Mesenchymal stem cell (in vitro differentiated cells and primary cell): Measurements from ENCODE around the gene SRGAP3.

ENCODE experiments used
- DNase-seq: peaks from one replicate; pipeline ENCODE4 v3.0.0-alpha.2; 2013
- H2AFZ ChIP-seq: one replicate; pipeline ENCODE4 v1.6.1; 2013; ENCODE audit warnings: low read depth, mild to moderate bottlenecking, control low read depth, inconsistent platforms, low read length, moderate library complexity
- H2AK5ac ChIP-seq: 2 replicates; pipeline ENCODE4 v1.6.1; 2013; ENCODE audit warnings: low read length, moderate library complexity, mild to moderate bottlenecking, inconsistent platforms; ENCODE audit not compliant: severe bottlenecking
- H2BK120ac ChIP-seq: one replicate; pipeline ENCODE4 v1.6.1; 2013; ENCODE audit warnings: low read depth, mild to moderate bottlenecking, inconsistent platforms, low read length, moderate library complexity
- H2BK12ac ChIP-seq, 2 experiments: one replicate each; pipeline ENCODE4 v1.6.1; 2013; ENCODE audit warnings: inconsistent platforms in 2 of 2, low read length in 2 of 2, mild to moderate bottlenecking in 2 of 2, moderate library complexity in 2 of 2, control low read depth in 1 of 2
- H2BK15ac ChIP-seq: one replicate; pipeline ENCODE4 v1.6.1; 2013; ENCODE audit warnings: mild to moderate bottlenecking, low read depth, inconsistent platforms; ENCODE audit not compliant: poor library complexity, severe bottlenecking
- H2BK5ac ChIP-seq: 2 replicates; pipeline ENCODE4 v1.6.1; 2013; ENCODE audit warnings: low read depth, mild to moderate bottlenecking, low read length, control low read depth, inconsistent platforms; ENCODE audit not compliant: poor library complexity, severe bottlenecking
- H3K14ac ChIP-seq, 2 experiments: one replicate each; pipeline ENCODE4 v1.6.1; 2013; ENCODE audit warnings: inconsistent platforms in 2 of 2, low read length in 2 of 2, control low read depth in 1 of 2, mild to moderate bottlenecking in 1 of 2, moderate library complexity in 1 of 2
- H3K18ac ChIP-seq, 2 experiments: one replicate each; pipeline ENCODE4 v1.6.1; 2013; ENCODE audit warnings: inconsistent platforms in 2 of 2, low read length in 2 of 2, control low read depth in 1 of 2, low read depth in 1 of 2, mild to moderate bottlenecking in 1 of 2
- H3K23ac ChIP-seq, 2 experiments: one replicate each; pipeline ENCODE4 v1.6.1; 2013; ENCODE audit warnings: inconsistent platforms in 2 of 2, low read length in 2 of 2, mild to moderate bottlenecking in 2 of 2, moderate library complexity in 2 of 2, control low read depth in 1 of 2
- H3K27ac ChIP-seq: 2 replicates; pipeline ENCODE4 v1.5.1; 2013; ENCODE audit warnings: mild to moderate bottlenecking, moderate library complexity, low read length, control low read depth, inconsistent platforms; ENCODE audit not compliant: poor library complexity, severe bottlenecking
- H3K27me3 ChIP-seq, 2 experiments: 2 replicates each; pipeline versions ENCODE4 v1.6.1 to v1.7.0; 2013; ENCODE audit warnings: low read length in 2 of 2, mild to moderate bottlenecking in 2 of 2, moderate library complexity in 2 of 2, control low read depth in 1 of 2, inconsistent platforms in 1 of 2; ENCODE audit not compliant: control insufficient read depth in 1 of 2, insufficient read depth in 1 of 2
- H3K36me3 ChIP-seq, 2 experiments: 2 replicates each; pipeline versions ENCODE4 v1.6.1 to v1.7.0; 2013; ENCODE audit warnings: low read length in 2 of 2, control low read depth in 1 of 2, inconsistent platforms in 1 of 2, low read depth in 1 of 2, mild to moderate bottlenecking in 1 of 2; ENCODE audit not compliant: insufficient read depth in 2 of 2, control insufficient read depth in 1 of 2
- H3K4ac ChIP-seq, 2 experiments: one replicate each; pipeline ENCODE4 v1.6.1; 2013; ENCODE audit warnings: inconsistent platforms in 2 of 2, low read length in 2 of 2, mild to moderate bottlenecking in 2 of 2, moderate library complexity in 2 of 2, control low read depth in 1 of 2, low read depth in 1 of 2
- H3K4me1 ChIP-seq: 2 replicates; pipeline ENCODE4 v1.6.1; 2013; ENCODE audit warnings: low read depth, low read length, control low read depth; ENCODE audit not compliant: control insufficient read depth, insufficient read depth
- H3K4me2 ChIP-seq: 2 replicates; pipeline ENCODE4 v1.6.1; 2013; ENCODE audit warnings: low read length, mild to moderate bottlenecking, inconsistent platforms; ENCODE audit not compliant: poor library complexity, severe bottlenecking
- H3K4me3 ChIP-seq, 2 experiments: 2 replicates each; pipeline versions ENCODE4 v1.5.1 to v1.7.0; 2013; ENCODE audit warnings: low read length in 2 of 2, mild to moderate bottlenecking in 2 of 2, control low read depth in 1 of 2, low read depth in 1 of 2; ENCODE audit not compliant: insufficient read depth in 1 of 2
- H3K79me1 ChIP-seq: replicated peaks from 2 replicates; pipeline ENCODE4 v1.6.1; 2013; ENCODE audit warnings: mild to moderate bottlenecking, control low read depth, low read length, inconsistent platforms; ENCODE audit not compliant: poor library complexity, severe bottlenecking
- H3K9ac ChIP-seq: 2 replicates; pipeline ENCODE4 v1.7.0; 2013; ENCODE audit warnings: mild to moderate bottlenecking, low read length, moderate library complexity
- H3K9me3 ChIP-seq: 2 replicates; pipeline ENCODE4 v1.7.0; 2013; ENCODE audit warnings: mild to moderate bottlenecking, low read length; ENCODE audit not compliant: control insufficient read depth
- H4K8ac ChIP-seq: one replicate; pipeline ENCODE4 v1.6.1; 2013; ENCODE audit warnings: inconsistent platforms, mild to moderate bottlenecking, low read length, moderate library complexity
- H4K91ac ChIP-seq: one replicate; pipeline ENCODE4 v1.6.1; 2013; ENCODE audit warnings: mild to moderate bottlenecking, low read length, inconsistent platforms
- WGBS: methylation state at CpG from one replicate; pipeline ENCODE4 v1.1.7; 2013; ENCODE audit warnings: mixed read lengths; 5-methylcytosine and 5-hydroxymethylcytosine counted together

SRGAP3 gene

DNA sequence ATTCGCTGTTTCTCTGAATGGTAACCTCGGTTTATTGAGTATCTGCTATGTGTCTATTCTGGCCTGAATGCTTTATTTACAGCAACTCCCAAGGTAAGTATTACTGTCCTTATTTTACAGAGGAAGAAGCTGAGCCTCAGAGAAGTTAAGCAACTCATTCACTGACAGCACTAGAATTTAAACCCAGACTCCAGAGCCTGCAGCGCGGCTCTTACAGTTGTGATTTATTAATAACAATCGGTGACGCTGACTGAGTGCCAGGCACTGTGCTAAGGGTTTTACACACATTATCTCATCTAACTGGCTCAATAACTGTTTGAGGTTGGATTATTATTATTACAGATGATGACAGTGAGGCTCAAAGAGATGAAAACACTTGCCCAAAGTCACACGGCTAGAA is 19.6 kb downstream of the SRGAP3 start:
- no peak overlapping the region for H3K14ac ChIP-seq
- no peak overlapping the region for H2BK15ac ChIP-seq
- H3K27me3 ChIP-seq: peaks cover 0 to 21% of the 10 kb centered on the region in 2 experiments
- no peak overlapping the region for H2BK5ac ChIP-seq
- no peaks in the 10 kb centered on the region for H3K79me1 ChIP-seq
- no peak overlapping the region for H2AK5ac ChIP-seq
- H3K18ac ChIP-seq: no peak overlapping the region
- peak overlapping the region; percentile 17 for H3K9ac ChIP-seq
- no peaks in the 10 kb centered on the region for H3K4me1 ChIP-seq
- H2BK12ac ChIP-seq: no peak overlapping the region
- no peaks in the 10 kb centered on the region for H3K36me3 ChIP-seq
- H4K8ac ChIP-seq: no peak overlapping the region
- 79% methylated on average over 3 of the region's 7 CpGs for WGBS
- H3K9me3 ChIP-seq: no peaks in the 10 kb centered on the region
- no peak overlapping the region for H4K91ac ChIP-seq
- DNase-seq: no peak
- no peak overlapping the region for H3K4me3 ChIP-seq
- H3K23ac ChIP-seq: no peak overlapping the region
- no peak overlapping the region for H2AFZ ChIP-seq
- H3K4ac ChIP-seq: no peak overlapping the region
- no peak overlapping the region for H2BK120ac ChIP-seq
- no peak overlapping the region for H3K27ac ChIP-seq
- H3K4me2 ChIP-seq: no peak overlapping the region

DNA sequence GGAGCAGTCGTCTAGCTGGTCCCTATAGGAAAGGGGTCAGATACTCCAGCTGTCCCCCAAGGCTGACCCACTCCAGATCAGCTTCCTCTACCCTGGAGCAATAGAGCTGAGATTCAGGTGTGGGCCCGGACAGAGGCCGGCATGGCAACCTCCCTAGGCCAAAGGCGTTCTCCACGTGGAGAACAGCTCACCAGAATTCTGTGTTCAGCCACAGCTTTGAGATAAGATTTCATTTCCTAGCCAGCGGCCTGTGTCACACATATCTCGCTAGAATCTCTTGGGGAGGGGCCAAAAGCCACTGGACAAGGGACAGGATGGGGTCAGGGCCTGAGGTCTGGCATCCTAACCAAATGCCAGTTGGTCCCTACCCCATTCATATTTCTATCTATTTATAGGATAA is 20.1 kb downstream of the SRGAP3 start:
- Histone ChIP-seq H3K79me1 (no peaks in the 10 kb centered on the region), H3K9ac (no peak overlapping the region), H3K4ac (no peak overlapping the region), H2BK120ac (no peak overlapping the region), H3K4me1 (no peaks in the 10 kb centered on the region), H3K9me3 (no peaks in the 10 kb centered on the region), H3K14ac (no peak overlapping the region), H2AFZ (no peak overlapping the region), H2BK5ac (no peak overlapping the region), H3K23ac (no peak overlapping the region), H2AK5ac (no peak overlapping the region), H3K18ac (no peak overlapping the region), H3K4me3 (no peak overlapping the region), H4K8ac (no peak overlapping the region), H2BK15ac (no peak overlapping the region), H3K27me3 (peaks cover 0 to 20% of the 10 kb centered on the region in 2 experiments), H3K4me2 (no peak overlapping the region), H3K27ac (no peak overlapping the region), H3K36me3 (no peaks in the 10 kb centered on the region), H2BK12ac (no peak overlapping the region), H4K91ac (no peak overlapping the region)
- WGBS: 66% methylated on average over 7 of the region's 7 CpGs
- no peak for DNase-seq

DNA sequence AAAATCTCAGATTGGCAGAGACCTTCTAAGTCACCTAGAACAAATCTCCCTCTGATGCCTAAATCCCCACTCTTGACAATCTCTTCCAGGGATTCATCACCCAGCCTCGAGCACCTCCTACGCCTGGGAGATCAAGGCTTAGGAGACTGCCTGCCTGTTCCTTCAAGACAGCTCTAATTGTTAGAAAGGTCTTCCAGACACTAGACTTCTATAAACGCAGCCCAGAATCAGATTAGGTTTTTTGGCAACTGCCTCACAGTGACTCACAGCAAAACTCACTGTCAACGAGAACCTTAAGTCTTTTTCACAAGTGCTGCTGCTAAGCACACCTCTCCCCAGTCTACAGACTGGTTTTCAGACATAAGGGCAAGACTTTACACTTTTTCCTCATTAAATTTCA is 23.1 kb downstream of the SRGAP3 start:
- H3K36me3 ChIP-seq: no peaks in the 10 kb centered on the region
- H3K9ac ChIP-seq: no peak overlapping the region
- no peak overlapping the region for H3K27ac ChIP-seq
- no peaks in the 10 kb centered on the region for H3K79me1 ChIP-seq
- no peak overlapping the region for H2BK12ac ChIP-seq
- no peak overlapping the region for H3K18ac ChIP-seq
- no peak overlapping the region for H3K14ac ChIP-seq
- H3K4me3 ChIP-seq: peak overlapping the region in 1 of 2 experiments; percentile 7
- no peak overlapping the region for H2BK120ac ChIP-seq
- H3K4me1 ChIP-seq: no peaks in the 10 kb centered on the region
- no peak overlapping the region for H3K4ac ChIP-seq
- peaks cover 0 to 15% of the 10 kb centered on the region in 2 experiments for H3K27me3 ChIP-seq
- H4K8ac ChIP-seq: no peak overlapping the region
- no peak overlapping the region for H3K23ac ChIP-seq
- no peak overlapping the region for H2AK5ac ChIP-seq
- 27% methylated on average over 4 of the region's 4 CpGs for WGBS
- H2AFZ ChIP-seq: no peak overlapping the region
- no peak overlapping the region for H4K91ac ChIP-seq
- H2BK15ac ChIP-seq: no peak overlapping the region
- no peak for DNase-seq
- no peaks in the 10 kb centered on the region for H3K9me3 ChIP-seq
- H3K4me2 ChIP-seq: no peak overlapping the region
- no peak overlapping the region for H2BK5ac ChIP-seq

DNA sequence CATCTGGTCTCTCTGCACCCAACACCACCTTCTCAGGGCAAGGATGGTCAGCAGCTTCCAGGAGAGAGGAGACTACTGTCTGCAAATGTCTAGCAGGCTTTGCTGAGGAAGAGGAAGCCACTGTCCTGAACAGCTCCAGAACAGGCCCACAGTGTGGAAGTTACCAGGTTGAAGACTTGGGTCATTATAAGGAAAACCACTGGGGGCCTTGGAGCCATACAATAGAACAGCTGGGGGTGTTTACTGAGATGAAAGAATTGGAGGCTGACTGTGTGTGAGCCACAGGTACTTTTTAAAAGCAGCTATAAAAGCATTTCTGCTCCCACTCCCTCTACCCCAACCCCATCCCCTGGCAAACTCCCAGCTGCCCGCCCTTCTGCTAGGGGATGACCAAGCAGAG is 24.2 kb downstream of the SRGAP3 start:
- Histone ChIP-seq H2AK5ac (no peak overlapping the region), H3K79me1 (no peaks in the 10 kb centered on the region), H4K8ac (no peak overlapping the region)

More for the DNA sequence above, 24.2 kb downstream of the SRGAP3 start:
- Histone ChIP-seq H4K91ac (no peak overlapping the region), H3K36me3 (no peaks in the 10 kb centered on the region), H2AFZ (no peak overlapping the region), H2BK15ac (no peak overlapping the region), H3K4me3 (no peak overlapping the region), H2BK5ac (no peak overlapping the region), H3K27me3 (peaks cover 0 to 24% of the 10 kb centered on the region in 2 experiments), H3K9ac (no peak overlapping the region), H3K27ac (no peak overlapping the region), H2BK12ac (no peak overlapping the region), H3K18ac (no peak overlapping the region), H3K14ac (no peak overlapping the region), H3K23ac (no peak overlapping the region), H3K4me2 (no peak overlapping the region), H3K4me1 (no peaks in the 10 kb centered on the region), H2BK120ac (no peak overlapping the region), H3K9me3 (no peaks in the 10 kb centered on the region), H3K4ac (no peak overlapping the region)
- WGBS: 96% methylated on average over 1 of the region's 1 CpG
- DNase-seq: no peak
